WTC11 (cell line): ENCODE measurements around the gene GPR39. TPM values are rescaled to one million over a fixed set of nuclear protein-coding genes. Genes with fewer than 3 reads are reported as not detected.

Experiments used
- ATAC-seq: fragments of 200-7000 bp; cut with Tn5 transposase; 2 replicates; pipeline ENCODE4 v1.10.0; 2021; ENCODE audit warnings: mild to moderate bottlenecking, moderate library complexity
- CTCF ChIA-PET: fragments of 300-600 bp; sonication (Branson Sonifier 250); formaldehyde crosslinking; loops from one replicate; lab custom pipeline; 2021; ENCODE audit warnings: antibody characterized with exemption; lab: Charles Lee
- POLR2A ChIA-PET: fragments of 350-600 bp; sonication (Branson Sonifier 250); formaldehyde crosslinking; loops from one replicate; lab custom pipeline; 2021; ENCODE audit warnings: antibody characterized with exemption; lab: Charles Lee
- DNase-seq: peaks from one replicate; pipeline ENCODE4 v3.0.0; 2021; ENCODE audit warnings: low spot score
- H3K27ac Mint-ChIP-seq: 2 replicates; pipeline ENCODE4 v1.8.0; 2021; ENCODE audit warnings: mixed read lengths
- H3K27me3 Mint-ChIP-seq: 2 replicates; pipeline ENCODE4 v1.8.0; 2021; ENCODE audit warnings: low read depth, mild to moderate bottlenecking, moderate library complexity, mixed read lengths
- H3K36me3 Mint-ChIP-seq: 2 replicates; pipeline ENCODE4 v1.8.0; 2021; ENCODE audit warnings: mixed read lengths
- H3K4me1 Mint-ChIP-seq: 2 replicates; pipeline ENCODE4 v1.8.0; 2022; ENCODE audit warnings: mixed read lengths
- H3K4me3 Mint-ChIP-seq: 2 replicates; pipeline ENCODE4 v1.8.0; 2021; ENCODE audit warnings: mild to moderate bottlenecking, moderate library complexity, mixed read lengths
- H3K9me3 Mint-ChIP-seq: 2 replicates; pipeline ENCODE4 v1.8.0; 2021; ENCODE audit warnings: mixed read lengths
- ATF1 ChIP-seq: sonication (generic); formaldehyde crosslinking; IDR thresholded peaks from 2 replicates; pipeline ENCODE4 v1.8.1; 2023; ENCODE audit warnings: mild to moderate bottlenecking, moderate library complexity, missing genetic modification reagents
- CBFB ChIP-seq: sonication (generic); formaldehyde crosslinking; IDR thresholded peaks from 2 replicates; pipeline ENCODE4 v1.8.1; 2022; ENCODE audit warnings: mild to moderate bottlenecking, low read depth, missing genetic modification reagents
- CREM ChIP-seq: sonication (generic); formaldehyde crosslinking; IDR thresholded peaks from 2 replicates; pipeline ENCODE4 v1.8.1; 2022; ENCODE audit warnings: mild to moderate bottlenecking, missing genetic modification reagents, moderate library complexity
- ELF4 ChIP-seq: sonication (generic); formaldehyde crosslinking; IDR thresholded peaks from 2 replicates; pipeline ENCODE4 v1.8.1; 2022; ENCODE audit warnings: low read depth, mild to moderate bottlenecking, moderate library complexity, missing genetic modification reagents
- FOXK1 ChIP-seq: sonication (generic); formaldehyde crosslinking; IDR thresholded peaks from 2 replicates; pipeline ENCODE4 v1.8.0; 2022; ENCODE audit warnings: mild to moderate bottlenecking, moderate library complexity, missing genetic modification reagents
- GABPB1 ChIP-seq: sonication (generic); formaldehyde crosslinking; IDR thresholded peaks from 2 replicates; pipeline ENCODE4 v1.8.1; 2023; ENCODE audit warnings: mild to moderate bottlenecking, missing genetic modification reagents
- IRF2 ChIP-seq: sonication (generic); formaldehyde crosslinking; IDR thresholded peaks from 2 replicates; pipeline ENCODE4 v1.8.0; 2022; ENCODE audit warnings: low read depth, missing genetic modification reagents, borderline replicate concordance
- JAZF1 ChIP-seq: fragments of 250-450 bp; sonication (Bioruptor Pico); IDR thresholded peaks from 2 replicates; pipeline ENCODE4 v1.9.0; 2021; ENCODE audit warnings: moderate library complexity, mild to moderate bottlenecking, inconsistent platforms
- KAT7 ChIP-seq: sonication (generic); formaldehyde crosslinking; IDR thresholded peaks from 2 replicates; pipeline ENCODE4 v1.8.1; 2023; ENCODE audit warnings: missing genetic modification reagents, mild to moderate bottlenecking, borderline replicate concordance
- RORB ChIP-seq: fragments of 250-450 bp; sonication (Bioruptor Pico); IDR thresholded peaks from 2 replicates; pipeline ENCODE4 v1.9.0; 2021; ENCODE audit warnings: mild to moderate bottlenecking
- SOX15 ChIP-seq: fragments of 250-450 bp; sonication (Bioruptor Pico); IDR thresholded peaks from 2 replicates; pipeline ENCODE4 v1.9.0; 2021; ENCODE audit warnings: mild to moderate bottlenecking
- TP53 ChIP-seq: sonication (generic); formaldehyde crosslinking; IDR thresholded peaks from 2 replicates; pipeline ENCODE4 v1.8.1; 2023; ENCODE audit warnings: mild to moderate bottlenecking, missing genetic modification reagents
- ZNF219 ChIP-seq: sonication (generic); formaldehyde crosslinking; IDR thresholded peaks from 2 replicates; pipeline ENCODE4 v1.8.0; 2023; ENCODE audit warnings: missing genetic modification reagents, mild to moderate bottlenecking, borderline replicate concordance
- ZNF232 ChIP-seq: sonication (generic); formaldehyde crosslinking; IDR thresholded peaks from 2 replicates; pipeline ENCODE4 v1.8.0; 2022; ENCODE audit warnings: mild to moderate bottlenecking, missing genetic modification reagents
- ZNF416 ChIP-seq: fragments of 250-450 bp; sonication (Bioruptor Pico); IDR thresholded peaks from 2 replicates; pipeline ENCODE4 v1.9.0; 2021; ENCODE audit warnings: mild to moderate bottlenecking, inconsistent platforms
- total RNA-seq: library from RNA; stranded (reverse); gene quantifications from 3 replicates; pipeline ENCODE4 v1.2.3, GENCODE V29; 2021
- TF ChIP-seq, protein P1 (sequence below): fragments of 250-450 bp; sonication (Bioruptor Pico); IDR thresholded peaks from 2 replicates; pipeline ENCODE4 v1.9.0; 2021; ENCODE audit warnings: mild to moderate bottlenecking
- TF ChIP-seq, protein P2 (sequence below): sonication (generic); formaldehyde crosslinking; IDR thresholded peaks from 2 replicates; pipeline ENCODE4 v1.8.1; 2022; ENCODE audit warnings: mild to moderate bottlenecking, missing genetic modification reagents, moderate library complexity, borderline replicate concordance
- TF ChIP-seq, protein P3 (sequence below): sonication (generic); formaldehyde crosslinking; IDR thresholded peaks from 2 replicates; pipeline ENCODE4 v1.8.0; 2022; ENCODE audit warnings: mild to moderate bottlenecking, missing genetic modification reagents
- TF ChIP-seq, protein P4 (sequence below): fragments of 250-450 bp; sonication (Bioruptor Pico); IDR thresholded peaks from 2 replicates; pipeline ENCODE4 v1.9.0; 2021; ENCODE audit warnings: moderate library complexity, mild to moderate bottlenecking, inconsistent platforms, borderline replicate concordance
- TF ChIP-seq, protein P5 (sequence below): sonication (generic); formaldehyde crosslinking; IDR thresholded peaks from 2 replicates; pipeline ENCODE4 v1.8.0; 2022; ENCODE audit warnings: mild to moderate bottlenecking, missing genetic modification reagents
- TF ChIP-seq, protein P6 (sequence below): sonication (generic); formaldehyde crosslinking; IDR thresholded peaks from 2 replicates; pipeline ENCODE4 v1.8.1; 2022; ENCODE audit warnings: mild to moderate bottlenecking, moderate library complexity, missing genetic modification reagents
- TF ChIP-seq, protein P7 (sequence below): sonication (generic); formaldehyde crosslinking; IDR thresholded peaks from 2 replicates; pipeline ENCODE4 v1.8.1; 2023; ENCODE audit warnings: mild to moderate bottlenecking, missing genetic modification reagents, moderate library complexity

The GPR39 gene
- total RNA-seq, 1 experiment from 2014 or later: 0.74 TPM

DNA sequence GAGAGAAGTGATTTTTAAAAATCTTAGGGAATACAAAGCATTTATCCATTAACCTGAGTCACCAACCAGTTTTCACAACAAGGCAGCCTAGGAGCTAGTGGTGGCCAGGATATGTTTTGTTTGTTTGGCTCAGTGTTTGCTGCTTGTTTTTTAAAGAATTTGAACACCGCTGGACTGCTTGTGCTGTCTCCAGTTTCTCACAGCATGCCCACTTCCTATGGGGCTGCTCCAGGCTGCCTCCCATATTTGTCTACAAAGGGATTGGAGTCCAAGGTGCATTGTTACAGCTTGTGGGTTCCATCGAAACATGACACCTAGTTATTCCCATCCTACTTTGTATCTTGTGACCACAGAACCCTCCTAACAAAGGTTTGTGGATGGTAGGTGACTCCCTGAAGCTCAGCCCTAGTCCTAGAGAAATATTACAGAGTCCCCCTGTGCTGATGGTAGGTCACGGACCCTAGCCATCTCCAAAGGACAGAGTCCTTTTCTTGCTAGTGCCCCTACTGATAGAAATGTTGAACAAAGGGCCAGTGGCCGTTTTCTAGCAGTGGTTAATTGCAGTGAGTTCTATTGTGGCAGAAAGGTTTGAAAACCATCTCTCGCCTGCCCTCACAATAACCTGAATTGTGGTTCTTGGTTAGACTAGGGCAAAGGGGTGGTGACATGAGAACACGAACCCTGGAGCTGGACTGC is 23.2 kb downstream of the GPR39 start (continued):
- TF ChIP-seq, protein P1, sequence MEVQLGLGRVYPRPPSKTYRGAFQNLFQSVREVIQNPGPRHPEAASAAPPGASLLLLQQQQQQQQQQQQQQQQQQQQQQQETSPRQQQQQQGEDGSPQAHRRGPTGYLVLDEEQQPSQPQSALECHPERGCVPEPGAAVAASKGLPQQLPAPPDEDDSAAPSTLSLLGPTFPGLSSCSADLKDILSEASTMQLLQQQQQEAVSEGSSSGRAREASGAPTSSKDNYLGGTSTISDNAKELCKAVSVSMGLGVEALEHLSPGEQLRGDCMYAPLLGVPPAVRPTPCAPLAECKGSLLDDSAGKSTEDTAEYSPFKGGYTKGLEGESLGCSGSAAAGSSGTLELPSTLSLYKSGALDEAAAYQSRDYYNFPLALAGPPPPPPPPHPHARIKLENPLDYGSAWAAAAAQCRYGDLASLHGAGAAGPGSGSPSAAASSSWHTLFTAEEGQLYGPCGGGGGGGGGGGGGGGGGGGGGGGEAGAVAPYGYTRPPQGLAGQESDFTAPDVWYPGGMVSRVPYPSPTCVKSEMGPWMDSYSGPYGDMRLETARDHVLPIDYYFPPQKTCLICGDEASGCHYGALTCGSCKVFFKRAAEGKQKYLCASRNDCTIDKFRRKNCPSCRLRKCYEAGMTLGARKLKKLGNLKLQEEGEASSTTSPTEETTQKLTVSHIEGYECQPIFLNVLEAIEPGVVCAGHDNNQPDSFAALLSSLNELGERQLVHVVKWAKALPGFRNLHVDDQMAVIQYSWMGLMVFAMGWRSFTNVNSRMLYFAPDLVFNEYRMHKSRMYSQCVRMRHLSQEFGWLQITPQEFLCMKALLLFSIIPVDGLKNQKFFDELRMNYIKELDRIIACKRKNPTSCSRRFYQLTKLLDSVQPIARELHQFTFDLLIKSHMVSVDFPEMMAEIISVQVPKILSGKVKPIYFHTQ (CRISPR knock-in tag): no peak
- no peak for TF ChIP-seq ELF4 (CRISPR knock-in tag)
- no peak for TF ChIP-seq KAT7 (CRISPR knock-in tag)
- no peak for TF ChIP-seq ZNF219 (CRISPR knock-in tag)
- TF ChIP-seq IRF2 (CRISPR knock-in tag): no peak
- no peak for TF ChIP-seq RORB (CRISPR knock-in tag)
- TF ChIP-seq SOX15 (CRISPR knock-in tag): no peak
- no peak for TF ChIP-seq GABPB1 (CRISPR knock-in tag)
- no peak for TF ChIP-seq FOXK1 (CRISPR knock-in tag)

DNA sequence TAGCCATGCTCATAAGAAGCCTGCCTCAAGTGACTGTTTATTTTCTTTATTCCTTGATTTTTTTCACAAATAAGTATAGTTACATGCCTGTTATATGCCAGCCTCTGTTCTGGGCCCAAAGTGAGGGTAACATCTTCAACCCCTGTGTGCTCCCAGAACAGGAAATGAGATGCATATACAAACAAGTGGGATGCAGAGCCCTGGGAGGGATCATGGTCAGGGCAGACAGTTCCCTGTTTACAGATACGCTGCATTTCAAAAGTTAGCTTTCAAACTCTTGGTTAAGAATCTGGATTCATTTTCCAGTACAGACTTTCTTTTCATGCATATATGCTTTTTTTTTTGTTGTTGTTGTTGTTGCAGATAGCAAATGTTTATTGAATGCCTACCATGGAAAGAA is 24.4 kb downstream of the GPR39 start:
- ATAC-seq (peak; percentile 67), DNase-seq (no peak)
- POLR2A ChIA-PET: no interaction called here
- no peak overlapping the region for H3K4me3 Mint-ChIP-seq
- TF ChIP-seq, protein P2, sequence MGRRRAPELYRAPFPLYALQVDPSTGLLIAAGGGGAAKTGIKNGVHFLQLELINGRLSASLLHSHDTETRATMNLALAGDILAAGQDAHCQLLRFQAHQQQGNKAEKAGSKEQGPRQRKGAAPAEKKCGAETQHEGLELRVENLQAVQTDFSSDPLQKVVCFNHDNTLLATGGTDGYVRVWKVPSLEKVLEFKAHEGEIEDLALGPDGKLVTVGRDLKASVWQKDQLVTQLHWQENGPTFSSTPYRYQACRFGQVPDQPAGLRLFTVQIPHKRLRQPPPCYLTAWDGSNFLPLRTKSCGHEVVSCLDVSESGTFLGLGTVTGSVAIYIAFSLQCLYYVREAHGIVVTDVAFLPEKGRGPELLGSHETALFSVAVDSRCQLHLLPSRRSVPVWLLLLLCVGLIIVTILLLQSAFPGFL (CRISPR knock-in tag): no peak
- TF ChIP-seq, protein P3, sequence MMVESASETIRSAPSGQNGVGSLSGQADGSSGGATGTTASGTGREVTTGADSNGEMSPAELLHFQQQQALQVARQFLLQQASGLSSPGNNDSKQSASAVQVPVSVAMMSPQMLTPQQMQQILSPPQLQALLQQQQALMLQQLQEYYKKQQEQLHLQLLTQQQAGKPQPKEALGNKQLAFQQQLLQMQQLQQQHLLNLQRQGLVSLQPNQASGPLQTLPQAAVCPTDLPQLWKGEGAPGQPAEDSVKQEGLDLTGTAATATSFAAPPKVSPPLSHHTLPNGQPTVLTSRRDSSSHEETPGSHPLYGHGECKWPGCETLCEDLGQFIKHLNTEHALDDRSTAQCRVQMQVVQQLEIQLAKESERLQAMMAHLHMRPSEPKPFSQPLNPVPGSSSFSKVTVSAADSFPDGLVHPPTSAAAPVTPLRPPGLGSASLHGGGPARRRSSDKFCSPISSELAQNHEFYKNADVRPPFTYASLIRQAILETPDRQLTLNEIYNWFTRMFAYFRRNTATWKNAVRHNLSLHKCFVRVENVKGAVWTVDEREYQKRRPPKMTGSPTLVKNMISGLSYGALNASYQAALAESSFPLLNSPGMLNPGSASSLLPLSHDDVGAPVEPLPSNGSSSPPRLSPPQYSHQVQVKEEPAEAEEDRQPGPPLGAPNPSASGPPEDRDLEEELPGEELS (CRISPR knock-in tag): peak; percentile 54; the same call in 1 of the 2 replicates
- no peaks in the 10 kb centered on the region for H3K27me3 Mint-ChIP-seq
- no peaks in the 10 kb centered on the region; the same call in 1 of the 2 replicates for H3K9me3 Mint-ChIP-seq
- CTCF ChIA-PET: no interaction called here
- H3K27ac Mint-ChIP-seq: no peak overlapping the region; the same call in none of the 2 replicates
- H3K4me1 Mint-ChIP-seq: peaks cover 52% of the 10 kb centered on the region
- H3K36me3 Mint-ChIP-seq: no peaks in the 10 kb centered on the region

DNA sequence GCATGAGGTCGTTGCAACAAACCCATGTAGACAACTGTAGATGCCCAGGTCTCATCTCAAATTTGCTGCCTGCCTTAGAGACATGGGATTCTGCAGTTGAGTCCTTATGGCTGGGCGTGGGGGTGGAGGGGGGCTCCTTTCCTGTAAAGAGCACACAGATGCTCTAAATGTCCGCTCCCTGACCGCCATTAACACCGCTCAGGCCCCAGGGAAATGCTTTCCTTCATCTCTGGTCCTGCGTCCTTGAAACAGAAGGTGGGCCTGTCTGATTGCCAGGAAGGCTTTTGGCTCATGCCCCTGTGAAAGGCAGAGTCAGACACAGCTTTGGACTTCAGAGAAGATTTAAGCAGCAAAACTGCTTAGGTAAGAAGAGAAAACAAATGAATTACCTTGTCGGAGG is 25.7 kb downstream of the GPR39 start:
- H3K4me3 Mint-ChIP-seq: no peak overlapping the region
- H3K4me1 Mint-ChIP-seq: peaks cover 44% of the 10 kb centered on the region
- ATAC-seq (no peak), DNase-seq (no peak)
- no peak overlapping the region for H3K27ac Mint-ChIP-seq
- no peaks in the 10 kb centered on the region for H3K36me3 Mint-ChIP-seq
- POLR2A ChIA-PET: no interaction called here
- H3K27me3 Mint-ChIP-seq: no peaks in the 10 kb centered on the region; the same call in 1 of the 2 replicates
- CTCF ChIA-PET: no interaction called here
- H3K9me3 Mint-ChIP-seq: no peaks in the 10 kb centered on the region; the same call in 1 of the 2 replicates
- TF ChIP-seq, protein P4, sequence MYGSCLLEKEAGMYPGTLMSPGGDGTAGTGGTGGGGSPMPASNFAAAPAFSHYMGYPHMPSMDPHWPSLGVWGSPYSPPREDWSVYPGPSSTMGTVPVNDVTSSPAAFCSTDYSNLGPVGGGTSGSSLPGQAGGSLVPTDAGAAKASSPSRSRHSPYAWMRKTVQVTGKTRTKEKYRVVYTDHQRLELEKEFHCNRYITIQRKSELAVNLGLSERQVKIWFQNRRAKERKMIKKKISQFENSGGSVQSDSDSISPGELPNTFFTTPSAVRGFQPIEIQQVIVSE (CRISPR knock-in tag): no peak
- TF ChIP-seq, protein P2 (CRISPR knock-in tag): no peak
- TF ChIP-seq CBFB (CRISPR knock-in tag) (no peak), ZNF232 (CRISPR knock-in tag) (no peak), ATF1 (CRISPR knock-in tag) (no peak), CREM (CRISPR knock-in tag) (no peak), JAZF1 (CRISPR knock-in tag) (no peak), TP53 (no peak), ZNF416 (CRISPR knock-in tag) (no peak)
- TF ChIP-seq, protein P5, sequence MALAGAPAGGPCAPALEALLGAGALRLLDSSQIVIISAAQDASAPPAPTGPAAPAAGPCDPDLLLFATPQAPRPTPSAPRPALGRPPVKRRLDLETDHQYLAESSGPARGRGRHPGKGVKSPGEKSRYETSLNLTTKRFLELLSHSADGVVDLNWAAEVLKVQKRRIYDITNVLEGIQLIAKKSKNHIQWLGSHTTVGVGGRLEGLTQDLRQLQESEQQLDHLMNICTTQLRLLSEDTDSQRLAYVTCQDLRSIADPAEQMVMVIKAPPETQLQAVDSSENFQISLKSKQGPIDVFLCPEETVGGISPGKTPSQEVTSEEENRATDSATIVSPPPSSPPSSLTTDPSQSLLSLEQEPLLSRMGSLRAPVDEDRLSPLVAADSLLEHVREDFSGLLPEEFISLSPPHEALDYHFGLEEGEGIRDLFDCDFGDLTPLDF: no peak
- TF ChIP-seq, protein P6, sequence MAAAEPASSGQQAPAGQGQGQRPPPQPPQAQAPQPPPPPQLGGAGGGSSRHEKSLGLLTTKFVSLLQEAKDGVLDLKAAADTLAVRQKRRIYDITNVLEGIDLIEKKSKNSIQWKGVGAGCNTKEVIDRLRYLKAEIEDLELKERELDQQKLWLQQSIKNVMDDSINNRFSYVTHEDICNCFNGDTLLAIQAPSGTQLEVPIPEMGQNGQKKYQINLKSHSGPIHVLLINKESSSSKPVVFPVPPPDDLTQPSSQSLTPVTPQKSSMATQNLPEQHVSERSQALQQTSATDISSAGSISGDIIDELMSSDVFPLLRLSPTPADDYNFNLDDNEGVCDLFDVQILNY: no peak
- TF ChIP-seq, protein P7, sequence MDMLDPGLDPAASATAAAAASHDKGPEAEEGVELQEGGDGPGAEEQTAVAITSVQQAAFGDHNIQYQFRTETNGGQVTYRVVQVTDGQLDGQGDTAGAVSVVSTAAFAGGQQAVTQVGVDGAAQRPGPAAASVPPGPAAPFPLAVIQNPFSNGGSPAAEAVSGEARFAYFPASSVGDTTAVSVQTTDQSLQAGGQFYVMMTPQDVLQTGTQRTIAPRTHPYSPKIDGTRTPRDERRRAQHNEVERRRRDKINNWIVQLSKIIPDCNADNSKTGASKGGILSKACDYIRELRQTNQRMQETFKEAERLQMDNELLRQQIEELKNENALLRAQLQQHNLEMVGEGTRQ (CRISPR knock-in tag): no peak
